DOHH2 (cell line): ENCODE measurements around the gene MGRN1.

Source experiments
- H3F3A ChIP-seq: fragments of 200-600 bp; sonication (generic), shearing (Covaris generic); 2 replicates; pipeline ENCODE4 v1.6.0; 2016; ENCODE audit warnings: antibody characterized with exemption, mild to moderate bottlenecking; ENCODE audit not compliant: control insufficient read depth, insufficient read depth
- H3K27ac ChIP-seq: fragments of 200-600 bp; sonication (generic); 2 replicates; pipeline ENCODE4 v1.5.1; 2014; ENCODE audit warnings: low read depth, mild to moderate bottlenecking, low read length, moderate library complexity
- H3K27me3 ChIP-seq: fragments of 200-600 bp; sonication (generic); 2 replicates; pipeline ENCODE4 v1.6.1; 2014; ENCODE audit warnings: mild to moderate bottlenecking, low read length, mixed read lengths; ENCODE audit not compliant: control insufficient read depth
- H3K36me3 ChIP-seq: fragments of 200-600 bp; sonication (generic); 2 replicates; pipeline ENCODE4 v1.6.1; 2014; ENCODE audit warnings: mild to moderate bottlenecking, low read length, moderate library complexity, mixed read lengths; ENCODE audit not compliant: control insufficient read depth
- H3K4me1 ChIP-seq: fragments of 200-600 bp; sonication (generic); 2 replicates; pipeline ENCODE4 v1.6.1; 2014; ENCODE audit warnings: mild to moderate bottlenecking, low read length, mixed read lengths; ENCODE audit not compliant: control insufficient read depth
- H3K4me2 ChIP-seq: fragments of 200-600 bp; sonication (generic); 2 replicates; pipeline ENCODE4 v1.6.0; 2014; ENCODE audit warnings: mild to moderate bottlenecking, low read length, moderate library complexity
- H3K4me3 ChIP-seq: fragments of 200-600 bp; sonication (generic); 2 replicates; pipeline ENCODE4 v1.5.1; 2014; ENCODE audit warnings: mild to moderate bottlenecking, low read length, mixed read lengths
- H3K79me2 ChIP-seq: fragments of 200-600 bp; sonication (generic); 2 replicates; pipeline ENCODE4 v1.6.1; 2014; ENCODE audit warnings: mild to moderate bottlenecking, low read length, mixed read lengths; ENCODE audit not compliant: control insufficient read depth
- H3K9me2 ChIP-seq: fragments of 200-600 bp; sonication (generic); replicated peaks from 2 replicates; pipeline ENCODE4 v1.6.1; 2014; ENCODE audit warnings: mild to moderate bottlenecking, low read length, mixed read lengths; ENCODE audit not compliant: control insufficient read depth
- H3K9me3 ChIP-seq: fragments of 200-600 bp; sonication (generic); 2 replicates; pipeline ENCODE4 v1.6.1; 2014; ENCODE audit warnings: antibody characterized with exemption, low read length, mixed read lengths; ENCODE audit not compliant: control insufficient read depth, insufficient read depth
- H4K20me1 ChIP-seq: fragments of 200-600 bp; sonication (generic); 2 replicates; pipeline ENCODE4 v1.6.0; 2014; ENCODE audit warnings: low read depth, mild to moderate bottlenecking, antibody characterized with exemption, low read length, moderate library complexity; ENCODE audit not compliant: control insufficient read depth, insufficient read depth
- EZH2phosphoT487 ChIP-seq: fragments of 200-600 bp; sonication (generic); IDR thresholded peaks from 2 replicates; pipeline ENCODE4 v1.6.1; 2017; ENCODE audit warnings: borderline replicate concordance, mild to moderate bottlenecking, antibody characterized with exemption, low read length, moderate library complexity, mixed read lengths
- TF ChIP-seq, protein P1 (sequence below): fragments of 200-600 bp; sonication (generic); IDR thresholded peaks from one replicate; pipeline ENCODE4 v1.5.1; 2014; ENCODE audit warnings: antibody characterized with exemption, mild to moderate bottlenecking, low read depth, low read length; ENCODE audit not compliant: poor library complexity, severe bottlenecking

The MGRN1 gene

DNA sequence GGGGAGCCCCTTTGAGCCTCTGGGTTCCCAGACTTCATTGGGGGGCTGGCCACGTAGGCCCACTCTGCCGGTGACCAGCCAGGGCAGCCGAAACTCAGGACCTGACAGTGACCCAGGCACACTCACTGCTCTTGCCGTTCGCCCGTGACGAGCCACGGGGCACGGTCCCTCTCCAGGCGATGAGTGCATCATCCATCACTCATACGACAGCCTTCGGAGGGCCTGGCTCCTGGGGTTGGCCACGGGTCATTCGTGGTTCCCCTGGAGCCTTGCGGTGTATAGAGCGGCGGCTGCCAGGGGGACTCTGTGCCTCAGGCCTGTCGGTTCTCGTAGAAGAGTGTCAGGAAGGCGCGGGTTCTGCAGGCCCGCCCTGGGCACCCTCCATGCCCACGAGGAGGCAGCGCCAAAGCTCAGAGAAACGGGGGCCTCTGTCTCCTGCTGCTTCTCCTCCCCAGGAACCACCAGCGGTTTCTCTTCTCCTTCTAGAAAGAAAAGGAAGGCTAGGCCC lies 57.5 kb downstream of the MGRN1 start:
- no peaks in the 10 kb centered on the region for H3K27me3 ChIP-seq
- no peaks in the 10 kb centered on the region for H4K20me1 ChIP-seq
- H3K4me3 ChIP-seq, result no peak overlapping the region
- H3K27ac ChIP-seq, result no peak overlapping the region
- TF ChIP-seq EZH2phosphoT487, result no peak
- TF ChIP-seq, protein P1, sequence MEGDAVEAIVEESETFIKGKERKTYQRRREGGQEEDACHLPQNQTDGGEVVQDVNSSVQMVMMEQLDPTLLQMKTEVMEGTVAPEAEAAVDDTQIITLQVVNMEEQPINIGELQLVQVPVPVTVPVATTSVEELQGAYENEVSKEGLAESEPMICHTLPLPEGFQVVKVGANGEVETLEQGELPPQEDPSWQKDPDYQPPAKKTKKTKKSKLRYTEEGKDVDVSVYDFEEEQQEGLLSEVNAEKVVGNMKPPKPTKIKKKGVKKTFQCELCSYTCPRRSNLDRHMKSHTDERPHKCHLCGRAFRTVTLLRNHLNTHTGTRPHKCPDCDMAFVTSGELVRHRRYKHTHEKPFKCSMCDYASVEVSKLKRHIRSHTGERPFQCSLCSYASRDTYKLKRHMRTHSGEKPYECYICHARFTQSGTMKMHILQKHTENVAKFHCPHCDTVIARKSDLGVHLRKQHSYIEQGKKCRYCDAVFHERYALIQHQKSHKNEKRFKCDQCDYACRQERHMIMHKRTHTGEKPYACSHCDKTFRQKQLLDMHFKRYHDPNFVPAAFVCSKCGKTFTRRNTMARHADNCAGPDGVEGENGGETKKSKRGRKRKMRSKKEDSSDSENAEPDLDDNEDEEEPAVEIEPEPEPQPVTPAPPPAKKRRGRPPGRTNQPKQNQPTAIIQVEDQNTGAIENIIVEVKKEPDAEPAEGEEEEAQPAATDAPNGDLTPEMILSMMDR, result no peak
- no peaks in the 10 kb centered on the region for H3K4me1 ChIP-seq
- H3K9me3 ChIP-seq, result no peaks in the 10 kb centered on the region
- no peaks in the 10 kb centered on the region for H3K36me3 ChIP-seq
- no peak overlapping the region for H3K4me2 ChIP-seq
- H3F3A ChIP-seq, result no peaks in the 10 kb centered on the region
- H3K79me2 ChIP-seq, result no peaks in the 10 kb centered on the region
- H3K9me2 ChIP-seq, result no peaks in the 10 kb centered on the region

DNA sequence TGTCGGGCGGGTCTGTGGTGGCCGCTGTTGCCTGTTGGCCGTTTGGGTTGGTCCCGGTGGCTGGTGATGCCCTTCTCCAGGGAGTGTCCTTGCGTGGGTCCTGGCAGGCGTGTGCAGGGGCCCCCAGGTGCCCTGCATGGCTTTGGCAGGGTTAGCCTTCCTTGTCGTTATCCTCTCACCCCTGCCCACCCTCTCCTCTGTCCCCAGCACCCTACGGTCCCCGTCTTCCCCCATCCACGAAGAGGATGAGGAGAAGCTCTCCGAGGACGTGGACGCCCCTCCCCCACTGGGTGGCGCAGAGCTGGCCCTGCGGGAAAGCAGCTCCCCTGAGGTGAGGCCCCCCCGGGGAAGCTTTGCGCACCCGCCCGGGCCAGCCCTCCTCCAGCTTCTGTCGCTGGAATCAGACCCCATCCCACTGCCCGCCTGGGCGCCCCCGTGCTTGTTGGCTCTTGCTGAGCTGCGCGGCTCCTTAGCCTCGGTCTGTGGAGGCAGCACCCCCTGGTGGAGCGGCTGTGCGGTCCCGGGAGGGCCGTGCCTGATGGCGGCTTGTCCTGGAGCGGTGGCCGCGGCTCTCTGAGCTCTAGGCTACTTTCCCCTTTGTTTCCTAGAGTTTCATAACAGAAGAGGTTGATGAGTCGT lies 58.1 kb downstream of the MGRN1 start:
- Histone ChIP-seq H3K27ac (no peak overlapping the region), H3K9me3 (no peaks in the 10 kb centered on the region), H3K4me1 (no peaks in the 10 kb centered on the region), H3K27me3 (no peaks in the 10 kb centered on the region), H4K20me1 (no peaks in the 10 kb centered on the region), H3K36me3 (no peaks in the 10 kb centered on the region), H3K9me2 (no peaks in the 10 kb centered on the region), H3K4me2 (no peak overlapping the region), H3K4me3 (no peak overlapping the region), H3F3A (no peaks in the 10 kb centered on the region), H3K79me2 (no peaks in the 10 kb centered on the region)
- TF ChIP-seq, protein P1, result peak; percentile 28
- TF ChIP-seq EZH2phosphoT487, result no peak

DNA sequence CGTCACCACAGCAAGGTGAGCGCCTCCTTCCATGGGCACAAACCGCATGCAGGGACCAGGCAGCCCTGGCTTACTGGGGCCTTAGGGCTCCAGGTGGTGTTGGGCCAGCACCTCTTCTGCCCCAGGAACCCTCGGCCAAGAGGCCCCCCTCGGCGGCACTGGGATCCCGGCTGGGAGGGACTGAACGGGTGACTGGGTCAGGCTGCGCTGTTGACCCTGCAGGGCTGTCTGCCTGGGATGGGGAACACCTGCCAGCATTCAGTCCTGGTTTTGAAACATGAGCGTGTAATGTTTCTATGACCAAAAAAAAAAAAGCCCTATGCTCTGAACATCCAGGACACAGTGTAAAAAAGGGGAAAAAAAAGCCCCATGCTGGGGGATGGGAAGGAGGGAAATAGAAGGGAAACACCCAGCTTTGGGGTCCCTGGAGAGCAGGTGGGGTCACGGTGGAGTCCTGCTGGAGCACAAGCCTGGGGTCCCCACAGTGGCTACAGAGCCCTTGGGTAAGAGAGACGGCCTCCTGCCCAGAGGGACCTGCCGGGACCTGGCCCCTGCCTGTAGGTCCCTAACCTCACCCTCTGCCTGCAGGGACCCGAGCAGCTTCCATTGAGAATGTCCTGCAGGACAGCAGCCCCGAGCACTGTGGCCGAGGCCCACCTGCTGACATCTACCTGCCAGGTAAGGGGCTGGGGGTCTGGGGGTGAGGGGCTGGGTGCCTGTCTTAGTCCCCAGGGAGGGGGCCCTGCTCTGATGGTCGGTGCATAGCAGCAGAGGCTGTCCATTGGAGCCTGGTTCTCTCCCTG lies 58.8 kb downstream of the MGRN1 start:
- H3K9me2 ChIP-seq, result no peaks in the 10 kb centered on the region
- no peak overlapping the region for H3K27ac ChIP-seq
- H3K4me3 ChIP-seq, result no peak overlapping the region
- H3K4me2 ChIP-seq, result no peak overlapping the region
- no peaks in the 10 kb centered on the region for H4K20me1 ChIP-seq
- H3K36me3 ChIP-seq, result no peaks in the 10 kb centered on the region
- no peaks in the 10 kb centered on the region for H3K79me2 ChIP-seq
- H3K9me3 ChIP-seq, result no peaks in the 10 kb centered on the region
- H3K4me1 ChIP-seq, result no peaks in the 10 kb centered on the region
- no peaks in the 10 kb centered on the region for H3K27me3 ChIP-seq
- H3F3A ChIP-seq, result no peaks in the 10 kb centered on the region
- no peak for TF ChIP-seq EZH2phosphoT487
- TF ChIP-seq, protein P1, result no peak
